RWPE1 (cell line): Measurements from ENCODE around the gene CA12.

ENCODE experiments used
- CTCF ChIA-PET: fragments of 350-600 bp; sonication (Branson Sonifier 250); formaldehyde crosslinking; extraction: SDS; loops from one replicate; lab custom pipeline; 2021; lab: Yijun Ruan, JAX
- POLR2A ChIA-PET: fragments of 400-600 bp; formaldehyde crosslinking; extraction: SDS; loops from one replicate; lab custom pipeline; 2020; ENCODE audit warnings: antibody characterized with exemption; ENCODE audit not compliant: low non-redundant PET; lab: Yijun Ruan, JAX
- DNase-seq: peaks from one replicate; pipeline ENCODE4 v3.0.0; 2012; ENCODE audit warnings: low spot score
- H3K27ac ChIP-seq: fragments of 450-650 bp; 2 replicates; pipeline ENCODE4 v1.5.1; 2017
- TF ChIP-seq, protein P1 (sequence below): fragments of 450-650 bp; conservative IDR thresholded peaks from 2 replicates; pipeline ENCODE4 v1.5.1; 2017; ENCODE audit warnings: low read depth, mild to moderate bottlenecking

The CA12 gene

DNA sequence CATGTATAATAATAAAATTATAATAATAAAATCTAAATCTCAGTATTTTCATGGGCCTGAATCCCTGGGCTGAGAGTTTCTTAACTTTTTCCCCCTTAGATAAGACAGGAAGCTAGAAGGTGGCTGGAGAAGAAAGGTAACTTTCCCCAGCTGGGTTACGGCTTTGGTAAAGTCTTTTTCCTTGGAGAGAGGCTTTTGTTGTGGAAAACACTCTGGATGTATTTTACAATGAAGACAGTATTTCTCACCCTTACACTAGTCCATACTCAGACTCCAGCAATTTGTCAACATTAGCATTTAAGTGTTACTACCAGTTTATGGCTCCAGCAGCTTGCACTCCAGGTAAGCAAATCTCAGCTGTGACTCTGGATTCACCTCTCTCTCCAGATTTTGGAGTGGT is 69.4 kb downstream of the CA12 start:
- POLR2A ChIA-PET: no interaction called here
- CTCF ChIA-PET: interaction anchor here (0.7 to 0.8 kb wide), 2 partner anchors 32 to 1169 kb away, joined by 4 to 10 read pairs; no protein-coding TSS in a partner anchor
- H3K27ac ChIP-seq: no peak overlapping the region
- TF ChIP-seq, protein P1, sequence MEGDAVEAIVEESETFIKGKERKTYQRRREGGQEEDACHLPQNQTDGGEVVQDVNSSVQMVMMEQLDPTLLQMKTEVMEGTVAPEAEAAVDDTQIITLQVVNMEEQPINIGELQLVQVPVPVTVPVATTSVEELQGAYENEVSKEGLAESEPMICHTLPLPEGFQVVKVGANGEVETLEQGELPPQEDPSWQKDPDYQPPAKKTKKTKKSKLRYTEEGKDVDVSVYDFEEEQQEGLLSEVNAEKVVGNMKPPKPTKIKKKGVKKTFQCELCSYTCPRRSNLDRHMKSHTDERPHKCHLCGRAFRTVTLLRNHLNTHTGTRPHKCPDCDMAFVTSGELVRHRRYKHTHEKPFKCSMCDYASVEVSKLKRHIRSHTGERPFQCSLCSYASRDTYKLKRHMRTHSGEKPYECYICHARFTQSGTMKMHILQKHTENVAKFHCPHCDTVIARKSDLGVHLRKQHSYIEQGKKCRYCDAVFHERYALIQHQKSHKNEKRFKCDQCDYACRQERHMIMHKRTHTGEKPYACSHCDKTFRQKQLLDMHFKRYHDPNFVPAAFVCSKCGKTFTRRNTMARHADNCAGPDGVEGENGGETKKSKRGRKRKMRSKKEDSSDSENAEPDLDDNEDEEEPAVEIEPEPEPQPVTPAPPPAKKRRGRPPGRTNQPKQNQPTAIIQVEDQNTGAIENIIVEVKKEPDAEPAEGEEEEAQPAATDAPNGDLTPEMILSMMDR: no peak
- DNase-seq: no peak

DNA sequence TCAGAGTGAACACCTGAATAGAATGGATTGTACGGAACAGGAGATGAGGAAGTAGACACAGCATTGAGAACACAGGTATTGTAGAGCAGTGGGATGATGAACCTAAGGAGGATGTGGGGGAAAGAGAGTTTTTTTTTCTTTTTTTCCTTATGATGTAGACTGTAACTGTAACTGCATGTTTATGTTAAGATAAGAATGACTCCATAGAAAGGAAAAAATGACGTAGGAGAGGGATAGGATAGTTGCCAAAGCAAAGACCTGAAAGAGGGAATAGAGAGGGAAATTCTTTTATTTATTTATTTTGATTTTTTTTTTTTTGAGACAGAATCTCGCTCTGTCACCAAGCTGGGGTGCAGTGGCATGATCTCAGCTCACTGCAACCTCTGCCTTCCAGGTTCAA is 71.0 kb downstream of the CA12 start:
- ChIA-PET POLR2A (no interaction called here), CTCF (interaction anchor here (0.6 to 0.7 kb wide), 2 partner anchors 25 to 91 kb away, joined by 3 to 4 read pairs; no protein-coding TSS in a partner anchor)
- no peak for DNase-seq
- TF ChIP-seq, protein P1: no peak
- no peak overlapping the region for H3K27ac ChIP-seq

GRCh38 chr15:63308947-63309346 is 72.7 kb downstream of the CA12 start:
- CTCF ChIA-PET: no interaction called here
- DNase-seq: no peak
- POLR2A ChIA-PET: no interaction called here
- TF ChIP-seq, protein P1: no peak
- H3K27ac ChIP-seq: no peak overlapping the region

- CTCF ChIA-PET: no interaction called here
- TF ChIP-seq, protein P1: no peak
- POLR2A ChIA-PET: no interaction called here
- no peak for DNase-seq
- no peak overlapping the region for H3K27ac ChIP-seq
Measured at GRCh38 chr15:63308491-63308890, 73.2 kb downstream of the CA12 start.

- POLR2A ChIA-PET: interaction anchor here (0.6 kb wide), 1 partner anchor 15 kb away, joined by 3 read pairs; no protein-coding TSS in a partner anchor
- DNase-seq: no peak
Measured at GRCh38 chr15:63306492-63307073, 75.1 kb downstream of the CA12 start.

DNA sequence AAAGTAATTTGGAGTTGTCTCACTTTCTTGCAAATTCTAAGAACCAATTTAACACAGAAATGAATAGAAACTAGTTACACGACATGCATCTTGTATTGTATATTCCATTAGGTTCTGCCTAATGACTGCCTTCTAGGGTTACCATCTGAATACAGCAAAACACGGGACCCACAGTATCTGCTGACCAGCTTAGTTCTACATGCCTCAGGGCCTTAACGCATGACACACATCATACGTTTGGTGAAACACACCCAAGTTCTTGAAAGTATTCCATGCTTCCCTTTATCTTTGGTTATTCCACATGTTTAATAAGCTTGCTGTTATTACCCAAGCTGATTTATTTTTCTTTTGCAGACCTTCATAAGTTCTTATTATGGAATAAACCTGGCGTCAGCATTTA is 76.4 kb downstream of the CA12 start:
- ChIA-PET CTCF (interaction anchor here (1.1 kb wide), 1 partner anchor 16 kb away, joined by 3 read pairs; no protein-coding TSS in a partner anchor), POLR2A (no interaction called here)
- no peak overlapping the region for H3K27ac ChIP-seq
- TF ChIP-seq, protein P1: no peak
- DNase-seq: no peak

More at GRCh38 chr15:63306492-63307073, 75.1 kb downstream of the CA12 start:
- CTCF ChIA-PET: interaction anchor here (0.6 to 1.1 kb wide), 5 partner anchors 18 to 284 kb away, joined by 3 to 4 read pairs (median 3); no protein-coding TSS in a partner anchor
- no peak overlapping the region for H3K27ac ChIP-seq
- TF ChIP-seq, protein P1: no peak
